Activated CD4-positive, alpha-beta T cell treated with anti-CD3 and anti-CD28 coated beads, Interleukin-10, Interleukin-2, amounts not matched to agents 100 ng/mL and 50 ng/mL, durations not matched to agents 16 hours and 8 hours (primary cell): Measurements from ENCODE around the gene POLN.

Experiments
- DNase-seq: peaks from one replicate; pipeline ENCODE4 v3.0.0-alpha.2; 2020

POLN gene

DNA sequence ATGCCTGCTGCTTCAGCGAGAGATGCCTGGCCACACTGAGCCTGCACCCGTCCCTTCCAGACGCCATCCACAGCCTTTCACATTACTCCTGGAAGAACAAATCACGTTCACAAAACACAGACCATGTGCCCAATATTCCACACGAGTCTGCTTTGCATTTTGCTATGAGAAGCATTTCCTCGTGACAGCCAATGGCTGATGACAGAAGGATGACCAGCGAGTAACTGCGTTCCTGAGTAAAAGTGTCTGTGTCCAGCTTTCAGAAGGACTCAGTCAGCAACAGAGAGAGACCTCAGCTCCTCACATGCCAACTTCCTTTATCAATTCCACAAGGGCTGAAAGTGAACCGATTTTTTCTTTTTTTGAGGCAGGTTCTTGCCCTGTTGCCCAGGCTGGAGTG lies 163.3 kb downstream of the POLN start:
- DNase-seq = no peak

DNA sequence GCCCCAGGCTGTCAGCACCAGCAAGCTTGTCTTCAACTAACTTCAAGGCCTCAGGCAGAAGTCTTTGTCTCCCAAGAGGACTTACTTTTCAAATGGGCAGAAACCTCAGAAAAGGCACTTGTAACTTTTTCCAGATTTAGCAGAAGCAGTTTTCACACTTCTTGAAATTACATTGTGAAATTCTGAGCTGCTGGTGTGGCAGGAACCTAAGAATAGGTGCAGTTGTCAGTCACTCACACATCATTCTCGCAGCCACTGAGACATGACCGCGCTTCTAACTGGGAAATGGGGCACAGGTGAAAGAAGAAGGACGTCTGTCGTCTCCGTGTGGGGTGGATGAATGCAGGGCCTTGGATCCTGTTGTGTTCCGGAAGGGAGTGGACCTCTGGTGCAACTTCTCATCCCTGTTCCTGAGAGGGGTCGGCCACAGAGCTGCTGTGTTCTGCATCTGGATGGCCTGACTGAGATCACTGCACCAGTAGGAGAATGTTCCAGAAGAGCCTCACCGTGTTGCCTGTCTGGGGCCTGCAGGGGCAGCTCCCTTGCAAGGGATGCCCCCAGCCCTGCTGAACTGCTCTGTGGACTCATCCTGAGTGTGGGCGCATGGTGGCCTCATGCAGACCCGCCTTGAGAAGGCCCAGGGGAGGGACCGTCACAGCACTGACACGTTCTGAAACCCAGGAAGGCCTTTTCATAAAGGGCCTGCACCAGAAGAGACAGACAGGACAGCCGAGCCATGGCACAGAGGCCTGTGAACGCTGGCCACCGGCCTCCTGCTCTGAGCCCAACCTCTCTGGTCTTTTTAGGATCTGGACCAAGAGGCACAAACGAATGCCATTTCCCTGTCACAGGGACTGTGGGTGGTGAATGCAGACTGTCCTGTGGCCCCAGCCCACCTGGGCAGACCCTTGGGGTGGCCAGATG lies 164.1 kb downstream of the POLN start:
- no peak for DNase-seq

DNA sequence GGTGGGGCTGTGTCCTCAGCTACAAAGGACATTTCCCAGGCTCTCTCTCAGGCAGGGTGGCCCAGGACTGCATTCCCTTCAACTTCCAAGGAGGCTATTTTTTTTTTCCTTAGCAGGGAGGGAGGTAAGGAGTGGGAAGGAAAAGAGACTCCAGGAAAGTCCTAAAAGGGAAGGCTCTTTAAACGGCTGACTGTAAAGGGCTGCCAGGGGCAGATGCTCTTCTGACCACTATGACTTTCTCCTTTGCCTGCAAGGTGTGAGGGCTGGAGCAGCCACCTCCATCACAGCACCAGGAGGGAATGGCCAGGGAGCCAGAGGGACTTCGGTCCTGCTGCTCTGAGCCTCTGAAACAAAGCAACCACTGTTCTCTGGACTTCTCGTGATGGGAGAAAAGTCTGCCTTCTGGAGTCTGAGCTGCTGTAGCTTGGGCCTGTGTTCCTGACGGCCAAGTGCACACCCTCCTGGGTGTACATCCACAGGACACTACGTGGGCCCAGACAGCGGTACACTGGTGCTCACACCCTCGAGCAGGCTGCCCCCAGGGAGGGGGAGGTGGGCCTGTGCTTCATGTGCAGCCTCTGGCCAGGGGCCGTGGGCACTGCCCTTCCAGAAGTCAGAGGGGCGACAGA lies 164.9 kb downstream of the POLN start:
- DNase-seq = no peak

DNA sequence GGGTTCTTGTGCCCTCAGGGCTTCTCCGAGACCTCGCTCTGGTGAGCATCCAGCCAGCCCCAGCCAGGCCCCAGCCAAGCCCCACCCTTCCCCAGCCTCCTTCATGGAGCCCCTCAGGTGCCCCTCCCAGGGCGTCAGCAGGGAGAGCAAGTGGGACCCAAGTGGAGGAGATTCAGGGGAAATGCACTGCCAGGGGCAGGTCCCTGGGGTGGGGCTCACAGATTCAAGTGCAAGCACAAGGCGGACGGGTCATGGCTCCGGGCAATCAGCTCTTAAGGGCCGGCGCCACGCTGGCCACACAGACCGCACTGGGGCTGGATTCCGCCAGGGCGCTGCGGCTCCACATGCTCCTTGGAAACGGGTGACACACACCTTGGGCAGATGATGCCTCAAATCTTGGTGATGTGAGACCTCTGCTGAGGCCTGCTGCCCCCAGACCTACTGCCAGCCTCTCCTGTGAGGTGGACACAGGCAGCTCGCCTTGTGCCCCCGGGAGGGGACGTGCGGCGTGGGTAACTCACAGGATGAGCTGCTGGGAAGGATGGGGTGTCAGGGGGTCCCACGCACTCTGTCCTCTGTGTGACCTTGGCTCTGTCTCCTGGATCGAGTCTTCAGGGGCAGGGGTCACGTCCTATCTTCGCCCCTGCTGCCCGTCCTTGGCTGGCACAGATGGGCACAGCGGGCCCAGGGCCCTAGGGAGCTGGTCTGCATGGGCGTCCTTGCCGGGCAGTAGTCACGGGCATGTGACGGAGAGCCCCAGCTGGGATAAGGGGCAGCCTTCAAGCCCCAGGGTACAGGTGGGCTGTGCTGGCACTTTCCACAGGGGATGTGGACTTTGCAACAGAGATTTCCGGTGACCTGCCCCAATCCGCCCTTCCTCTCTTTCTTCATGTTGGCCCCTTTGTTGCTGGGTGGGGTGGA lies 165.7 kb downstream of the POLN start:
- no peak for DNase-seq

DNA sequence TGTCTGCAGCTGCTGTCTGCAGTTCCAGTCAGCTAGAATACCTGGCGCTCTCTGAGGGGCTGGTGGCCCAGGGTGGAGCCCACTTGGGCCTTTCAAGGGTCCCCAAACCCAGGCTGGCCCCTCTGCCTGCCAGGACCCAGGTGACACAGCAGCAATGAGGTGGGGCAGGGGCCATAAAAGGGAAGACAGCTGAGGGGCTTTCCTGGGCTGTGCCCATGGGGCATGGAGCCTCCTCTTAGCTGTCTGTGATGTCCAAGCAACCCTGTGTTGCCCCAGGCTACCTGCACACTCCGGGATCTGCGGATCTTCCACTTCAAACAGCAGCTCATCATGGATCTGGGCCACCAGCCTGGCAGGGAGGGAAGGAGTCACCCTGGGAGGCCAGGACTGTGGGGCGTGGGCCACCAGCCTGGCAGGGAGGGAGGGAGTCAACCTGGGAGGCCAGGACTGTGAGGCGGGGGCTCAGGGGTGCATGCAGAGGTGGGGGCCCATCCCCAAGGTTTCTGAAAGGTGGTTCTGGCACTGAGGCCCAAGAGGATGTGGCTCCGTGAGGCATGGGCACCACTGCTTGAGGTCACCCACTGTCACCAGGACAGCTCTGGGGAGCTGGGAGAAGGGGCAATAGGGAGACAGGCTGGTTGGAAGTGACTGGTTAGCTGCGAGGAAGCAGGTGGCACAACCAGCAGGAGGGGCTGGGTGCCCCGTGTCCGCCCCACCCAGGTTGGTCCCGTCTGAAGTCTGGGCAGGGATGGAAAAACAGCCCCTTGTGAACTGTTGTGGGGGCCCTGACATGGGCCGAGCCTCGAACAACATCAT lies 166.5 kb downstream of the POLN start:
- no peak for DNase-seq

DNA sequence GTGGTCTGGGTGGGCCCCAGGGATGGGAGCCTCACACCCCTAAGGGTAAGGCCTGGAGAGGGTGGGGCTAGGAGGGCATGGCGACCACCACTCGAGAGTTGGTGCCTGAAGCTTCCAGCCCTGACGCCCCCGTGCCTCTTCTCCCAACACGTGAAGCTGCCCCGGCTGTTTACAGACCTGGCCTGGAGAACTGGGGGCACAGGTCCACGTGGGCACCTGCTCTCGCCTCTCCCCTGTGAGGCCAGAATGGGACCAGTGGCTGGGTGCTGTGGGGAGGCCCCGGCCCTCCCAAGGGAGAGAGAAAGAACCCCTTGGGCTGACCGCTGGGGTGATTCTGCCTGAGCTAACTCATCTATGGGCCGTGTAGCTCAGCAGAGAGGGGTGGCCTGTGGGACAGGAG lies 167.3 kb downstream of the POLN start:
- no peak for DNase-seq

DNA sequence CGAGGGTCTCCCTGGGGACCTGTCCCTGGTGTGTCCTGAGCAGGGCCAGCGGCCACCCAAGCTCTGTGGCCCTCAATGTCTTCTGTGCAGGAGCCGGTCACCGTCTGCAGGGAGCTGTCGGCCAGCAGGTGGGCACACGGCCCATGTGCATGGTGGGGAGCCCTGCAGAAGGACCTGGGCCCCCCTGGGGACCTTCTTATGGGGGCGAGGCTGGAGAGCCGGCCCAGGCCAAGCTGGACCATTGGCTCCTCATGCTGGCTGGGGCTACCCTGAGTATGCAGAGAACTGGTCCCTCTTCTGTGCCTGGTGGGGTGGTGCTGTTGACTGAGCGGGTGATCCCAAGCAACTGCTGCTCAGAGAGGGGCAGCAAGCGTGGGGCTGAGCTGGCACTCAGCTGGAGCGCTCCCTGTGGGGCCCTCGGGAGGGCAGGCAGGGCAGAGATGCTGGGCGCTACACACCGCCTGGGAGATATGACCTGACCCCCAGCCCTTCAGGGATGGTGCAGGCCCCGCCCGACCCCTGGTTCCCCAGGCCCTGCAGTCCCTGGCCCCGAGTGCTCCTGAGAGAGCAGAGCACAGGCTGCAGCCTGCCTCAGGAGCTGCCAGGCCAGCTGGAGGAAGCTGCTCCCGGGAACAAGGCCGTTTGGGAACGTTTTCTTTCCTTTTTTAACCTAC lies 168.0 kb downstream of the POLN start:
- DNase-seq = no peak

DNA sequence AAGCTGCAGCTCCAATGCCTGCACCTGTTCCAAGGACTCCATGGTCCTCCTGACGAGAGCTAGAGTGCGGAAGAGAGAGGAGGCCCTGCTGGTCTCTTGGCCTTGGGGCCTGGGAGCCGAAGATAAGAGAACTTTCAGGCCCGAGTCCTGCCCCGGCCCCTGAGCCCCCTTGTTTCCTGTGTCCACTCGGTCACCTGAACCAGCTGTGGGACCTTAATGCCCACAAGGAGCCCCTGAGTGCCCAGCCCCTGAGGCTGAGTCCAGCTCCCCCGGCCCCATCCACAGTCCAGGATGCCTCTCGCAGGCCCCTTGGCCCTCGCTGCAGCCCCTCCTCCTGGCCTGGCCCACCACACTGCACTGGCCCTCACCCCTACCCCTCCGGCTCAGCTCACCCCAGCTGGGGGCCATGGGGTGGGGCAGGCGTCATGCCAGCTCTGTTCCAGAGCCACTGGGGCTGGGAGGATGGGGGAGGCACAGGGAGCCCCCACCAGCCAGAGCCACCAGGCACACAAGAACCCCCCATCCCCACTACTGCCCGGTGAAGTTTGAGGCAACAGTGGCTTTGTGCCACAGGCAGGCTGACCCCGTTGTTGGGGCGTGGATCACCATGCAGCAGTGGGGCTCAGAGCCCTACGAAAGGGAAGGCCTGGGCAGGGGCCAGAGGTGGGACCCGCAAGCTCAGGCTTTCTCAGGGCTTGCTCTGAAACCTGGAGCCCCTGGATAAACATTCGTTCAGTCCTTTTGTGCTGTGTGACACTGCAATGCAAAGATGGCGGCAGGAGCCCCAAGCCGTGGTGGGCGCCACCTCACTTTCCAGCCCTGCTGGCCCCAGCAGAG lies 168.7 kb downstream of the POLN start:
- DNase-seq = no peak

DNA sequence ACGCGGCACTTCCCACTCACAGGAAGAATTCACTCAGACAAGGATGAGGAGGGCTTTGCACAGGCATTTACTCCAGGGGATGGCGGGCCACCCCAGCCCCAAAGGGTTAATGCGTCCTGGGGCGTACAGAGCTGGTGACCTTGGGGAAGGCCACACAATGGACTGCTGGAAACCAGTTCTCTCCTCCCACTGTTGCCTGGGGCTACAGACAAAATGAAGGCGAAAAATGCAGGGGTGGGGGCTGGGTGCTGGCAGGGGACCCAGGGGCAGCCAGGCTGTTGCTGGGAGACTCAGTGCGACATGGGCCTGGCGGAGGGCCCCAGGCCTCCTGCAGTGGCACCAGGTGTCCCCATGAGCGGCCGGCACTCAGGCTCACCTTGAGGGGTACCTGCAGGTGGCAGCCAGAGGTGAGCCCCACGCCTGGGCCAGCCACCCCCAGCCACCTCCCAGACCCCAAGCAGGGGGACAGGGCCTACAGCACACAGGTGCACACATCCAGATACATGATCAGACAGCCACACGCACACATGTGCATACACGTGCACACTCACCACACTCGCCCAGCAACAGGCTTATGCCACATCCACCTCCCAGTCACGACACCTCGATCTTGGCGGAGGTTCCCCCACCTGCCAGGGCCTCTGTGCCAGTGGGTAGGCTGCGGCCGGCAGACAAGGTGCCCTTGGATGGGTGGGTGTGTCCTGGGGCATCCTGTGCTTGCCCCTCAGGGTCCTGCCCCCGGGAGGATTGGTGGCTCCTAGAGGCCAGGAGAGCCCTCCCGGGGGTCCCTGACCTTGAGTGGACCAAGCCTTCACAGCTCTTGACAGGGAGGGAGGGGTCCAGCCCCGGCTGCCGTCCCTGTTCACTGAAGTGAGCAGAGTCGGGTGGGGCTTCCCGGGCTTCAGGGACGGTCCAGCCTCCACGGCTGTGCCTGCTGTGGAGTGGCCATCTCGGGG lies 169.7 kb downstream of the POLN start:
- DNase-seq = no peak

DNA sequence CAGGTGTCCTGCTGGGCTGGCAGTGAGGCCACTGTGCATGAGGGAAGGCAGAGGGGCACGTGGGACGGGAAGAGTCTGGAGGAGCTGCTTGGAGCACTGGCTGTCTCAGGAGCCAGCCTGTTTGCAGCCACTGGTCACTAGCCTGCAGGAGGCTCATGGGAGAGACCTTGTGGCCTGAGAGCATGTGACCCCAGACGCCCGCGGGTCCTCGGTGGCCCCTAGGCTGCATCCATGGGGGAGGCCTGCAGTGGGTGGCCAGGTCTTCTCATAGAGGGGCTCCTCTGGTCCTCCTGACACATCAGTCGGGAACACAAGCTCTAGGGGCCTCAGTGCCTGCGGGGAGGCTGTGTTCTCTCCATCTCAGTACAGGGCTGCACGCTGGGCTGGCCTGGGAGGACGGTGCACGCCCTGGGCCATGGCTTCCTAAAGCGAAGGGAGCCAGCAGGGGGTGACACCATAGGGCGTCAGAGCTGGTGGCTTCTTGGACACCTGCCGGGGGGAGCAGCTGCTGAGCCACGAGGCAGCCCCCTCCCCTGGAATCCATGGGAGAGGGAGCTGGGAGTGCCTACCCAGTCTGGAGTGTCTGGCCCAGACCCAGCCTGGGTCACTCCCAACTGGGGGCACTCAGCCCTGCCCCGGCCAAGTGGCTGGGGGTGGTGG lies 170.5 kb downstream of the POLN start:
- no peak for DNase-seq

DNA sequence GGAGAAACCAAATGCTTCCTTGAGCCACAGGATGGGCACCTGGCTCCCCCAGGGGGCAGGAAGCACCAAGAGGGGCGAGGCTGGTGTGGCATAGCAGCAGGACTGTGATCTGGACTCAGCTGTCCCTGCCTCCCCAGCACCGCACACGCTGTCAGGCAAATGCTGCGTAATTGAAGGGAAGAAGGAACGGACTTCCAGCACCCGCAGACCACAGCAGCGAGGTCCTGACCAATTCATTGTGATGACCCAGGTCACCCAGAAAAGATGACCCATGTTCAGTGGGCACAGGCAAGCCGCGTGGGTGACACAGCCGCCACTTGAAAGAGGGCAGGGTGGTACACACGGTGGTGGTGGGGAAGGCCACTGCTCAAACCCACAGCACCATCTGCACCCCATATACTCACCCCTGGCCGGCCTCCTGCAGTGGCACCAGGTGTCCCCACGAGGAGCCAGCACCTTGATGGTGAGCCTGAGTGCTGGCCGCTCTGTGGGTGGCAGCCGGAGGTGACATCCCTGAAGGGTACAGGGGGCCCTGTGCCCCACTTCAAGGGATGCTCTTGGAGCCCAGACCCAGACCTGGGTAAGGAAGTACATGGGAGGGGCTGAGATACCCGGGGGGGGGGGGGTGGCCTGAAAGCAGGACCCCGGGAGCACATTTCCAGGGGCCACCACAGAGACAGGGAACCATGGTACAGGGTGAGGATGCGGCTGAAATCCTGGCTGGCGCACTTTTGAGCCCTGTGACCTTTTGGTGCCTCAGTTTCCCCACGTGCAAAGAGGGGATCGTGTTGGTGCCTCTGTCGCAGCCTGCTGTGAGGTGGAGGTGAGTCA lies 171.3 kb downstream of the POLN start:
- no peak for DNase-seq

DNA sequence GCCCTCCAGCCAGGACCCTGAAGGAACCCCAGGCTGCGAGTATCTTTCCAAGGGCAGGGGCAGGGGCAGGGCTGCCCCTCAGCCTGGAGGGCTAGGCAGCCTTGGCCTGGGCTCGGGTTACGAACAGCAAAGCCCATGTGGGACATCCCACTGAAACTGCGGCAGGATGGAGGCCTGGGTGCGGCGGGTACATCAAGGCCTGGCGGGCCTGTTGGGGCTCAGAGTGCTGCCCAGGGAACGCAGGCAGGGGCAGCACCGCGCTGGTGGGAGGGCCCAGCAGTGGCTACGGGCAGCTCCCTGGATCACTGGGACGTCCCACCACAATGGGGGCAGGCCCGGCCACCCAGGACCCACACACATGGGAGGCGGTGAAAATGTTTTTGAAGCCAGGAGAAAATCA lies 171.9 kb downstream of the POLN start:
- no peak for DNase-seq

DNA sequence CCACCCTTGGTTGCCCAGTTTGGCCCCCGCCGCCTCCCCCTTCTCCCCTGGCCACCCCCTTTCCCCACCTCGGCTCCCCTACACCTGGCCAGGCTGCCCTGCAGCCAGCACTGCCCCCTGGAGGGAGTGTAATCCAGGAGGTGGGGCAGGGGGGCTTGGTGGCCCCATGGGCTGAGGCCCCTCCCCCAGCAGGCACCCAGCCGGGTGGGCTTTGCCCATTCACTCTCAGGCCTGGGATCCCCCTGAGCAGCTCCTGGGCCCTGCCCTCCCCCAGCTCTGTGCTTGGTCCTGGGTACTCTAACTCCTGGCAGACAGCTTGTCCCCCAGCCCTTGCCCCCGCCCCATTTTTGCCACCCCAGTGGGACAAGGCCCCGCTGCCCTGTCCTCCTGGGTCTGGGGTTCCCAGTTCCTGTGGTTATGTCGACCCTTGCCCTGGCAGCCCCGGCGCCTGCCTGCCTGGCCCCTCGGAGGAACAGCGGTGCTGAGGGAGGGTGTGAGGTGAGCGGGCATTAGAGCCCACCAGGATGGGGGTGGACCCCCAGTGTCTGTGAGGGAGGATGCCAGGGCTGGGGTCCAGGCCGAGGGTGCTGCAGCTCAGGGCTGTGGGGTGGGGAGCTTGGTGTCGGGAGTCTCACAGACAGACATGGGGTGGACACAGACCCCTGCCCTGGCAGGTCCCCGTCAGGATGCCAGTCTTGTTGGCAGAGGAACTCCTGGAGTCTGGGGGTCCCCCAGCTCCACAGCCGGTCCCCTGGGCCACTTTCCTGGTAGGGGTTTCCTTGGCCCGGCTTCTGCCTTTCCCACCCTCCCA lies 172.6 kb downstream of the POLN start:
- DNase-seq = no peak

DNA sequence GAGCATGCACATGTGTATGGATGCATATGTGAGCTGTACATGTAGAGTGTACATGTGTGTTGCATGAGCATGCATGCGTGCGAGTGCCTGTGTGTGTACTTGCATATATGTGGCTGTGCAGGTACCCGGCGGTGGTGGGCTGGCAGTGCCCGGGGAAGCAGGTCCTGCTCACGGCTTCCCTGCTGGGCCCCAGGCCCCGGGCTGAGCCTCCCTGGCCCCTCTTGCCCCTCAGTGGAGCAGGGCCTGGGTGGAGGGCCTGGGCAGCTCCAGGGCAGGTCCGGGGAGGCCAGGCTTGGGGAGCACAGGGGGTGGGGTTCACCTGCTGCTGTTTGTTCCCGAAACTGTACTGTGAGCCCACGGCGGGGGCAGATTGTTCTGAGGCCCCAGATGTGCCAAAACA lies 173.4 kb downstream of the POLN start:
- DNase-seq = no peak

DNA sequence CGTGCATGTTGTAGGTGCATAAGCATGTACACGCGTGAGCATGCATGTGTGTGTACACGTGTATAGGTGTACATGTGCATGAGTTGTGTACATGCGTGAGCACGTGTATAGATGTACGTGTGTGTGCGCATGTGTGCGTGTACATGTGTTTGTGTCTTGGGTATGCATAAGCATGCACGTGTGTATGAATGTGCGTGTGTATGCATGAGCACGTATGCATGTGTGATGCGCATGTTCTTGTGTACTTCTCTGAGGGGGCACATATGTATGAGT lies 173.8 kb downstream of the POLN start:
- no peak for DNase-seq

DNA sequence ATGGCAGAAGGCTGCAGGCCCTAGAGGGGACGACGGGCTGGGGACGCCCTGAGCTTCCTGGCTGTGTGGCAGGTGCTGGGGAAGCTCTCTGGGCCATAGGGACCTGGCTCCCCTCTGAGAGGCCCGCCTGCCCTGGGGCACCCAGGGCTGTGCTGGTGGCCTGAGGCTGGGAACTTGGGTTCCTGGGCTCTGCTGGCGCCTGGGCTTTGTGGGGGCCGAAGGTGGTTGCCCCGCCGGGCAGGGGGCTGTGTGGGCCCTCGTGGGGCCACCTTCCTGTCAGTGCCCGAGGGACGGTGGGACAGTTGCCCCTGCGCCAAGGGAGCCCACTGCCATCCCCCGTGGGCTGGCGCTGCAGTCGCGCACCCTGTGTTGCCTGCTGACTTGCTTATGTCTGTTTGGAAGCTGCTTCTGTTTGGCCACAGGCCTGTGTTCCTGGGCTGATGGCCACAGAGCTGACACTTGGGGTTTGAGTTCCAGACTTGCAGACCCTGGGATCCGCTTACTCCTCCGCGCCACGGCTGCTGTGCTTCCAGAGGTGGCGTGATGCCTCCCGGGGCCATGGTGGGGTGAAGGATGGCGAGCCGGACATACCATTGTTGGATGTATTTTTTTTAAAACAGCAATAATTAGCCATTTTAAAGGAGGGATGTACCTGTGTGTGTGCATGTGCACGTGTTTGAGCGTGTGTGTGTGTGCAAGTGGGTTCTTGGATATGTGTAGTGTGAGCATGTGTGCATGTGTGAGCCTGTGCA lies 174.3 kb downstream of the POLN start:
- no peak for DNase-seq
